HG03457 (cell line): Measurements from ENCODE around the gene FAM219A.

Experiments used
- ATAC-seq: cut with Tn5 transposase; IDR thresholded peaks from one replicate; pipeline ENCODE4 v1.9.1; 2021; ENCODE audit warnings: moderate number of reproducible peaks; ENCODE audit not compliant: unreplicated experiment

The FAM219A gene

GRCh38 chr9:34458013-34458958 lies at the start of gene FAM219A, which contains the start of gene DNAI1:
TSS of gene FAM219A (minus strand) at chr9:34458570. CDS start at chr9:34458263, 307 bp downstream.
TSS of gene DNAI1 (plus strand) at chr9:34458805. CDS start at chr9:34459006, 201 bp downstream.
- peak; percentile 96 for ATAC-seq

GRCh38 chr9:34507966-34508365 lies 49.6 kb upstream of the FAM219A start:
- ATAC-seq: no peak

- no peak for ATAC-seq
These were observed 49.2 kb upstream of the FAM219A start for GRCh38 chr9:34507556-34507955.

GRCh38 chr9:34506623-34507022 lies 48.3 kb upstream of the FAM219A start:
- no peak for ATAC-seq

GRCh38 chr9:34505370-34506120 lies 47.2 kb upstream of the FAM219A start:
- ATAC-seq: no peak

- no peak for ATAC-seq
These were observed 45.0 kb upstream of the FAM219A start for GRCh38 chr9:34503406-34503805.

GRCh38 chr9:34502891-34503290 lies 44.5 kb upstream of the FAM219A start:
- no peak for ATAC-seq

- ATAC-seq: no peak
These were observed 44.1 kb upstream of the FAM219A start for GRCh38 chr9:34502471-34502870.

- no peak for ATAC-seq
These were observed 43.6 kb upstream of the FAM219A start for GRCh38 chr9:34501889-34502425.

- ATAC-seq: no peak
These were observed 43.0 kb upstream of the FAM219A start for GRCh38 chr9:34501372-34501771.

- no peak for ATAC-seq
These were observed 42.4 kb upstream of the FAM219A start for GRCh38 chr9:34500623-34501267.

- ATAC-seq: no peak
These were observed 40.7 kb upstream of the FAM219A start for GRCh38 chr9:34499076-34499475.

GRCh38 chr9:34498553-34498952 lies 40.2 kb upstream of the FAM219A start:
- no peak for ATAC-seq

GRCh38 chr9:34496149-34496712 lies 37.9 kb upstream of the FAM219A start:
- no peak for ATAC-seq

GRCh38 chr9:34493972-34494535 lies 35.7 kb upstream of the FAM219A start:
- ATAC-seq: no peak

- no peak for ATAC-seq
These were observed 33.7 kb upstream of the FAM219A start for GRCh38 chr9:34492051-34492450.

GRCh38 chr9:34491596-34491995 lies 33.2 kb upstream of the FAM219A start:
- ATAC-seq: no peak

GRCh38 chr9:34490760-34491159 lies 32.4 kb upstream of the FAM219A start:
- ATAC-seq: no peak

- ATAC-seq: no peak
These were observed 32.0 kb upstream of the FAM219A start for GRCh38 chr9:34490360-34490759.

- ATAC-seq: no peak
These were observed 28.2 kb upstream of the FAM219A start for GRCh38 chr9:34486572-34486971.
